K562 (cell line): ENCODE data around the gene ZNF366. TPM values are rescaled to one million over a fixed set of nuclear protein-coding genes. Genes with fewer than 3 reads are reported as not detected.

ENCODE experiments used
- ATF6 ChIP-seq: sonication (generic); formaldehyde crosslinking; IDR thresholded peaks from 2 replicates; pipeline ENCODE4 v1.4.0; 2020; ENCODE audit warnings: mild to moderate bottlenecking, missing genetic modification reagents
- CREBBP ChIP-seq: IDR thresholded peaks from one replicate; pipeline ENCODE4 v1.6.1; 2012; ENCODE audit warnings: low read depth, mild to moderate bottlenecking, control low read depth, inconsistent platforms, low read length
- CREM ChIP-seq: IDR thresholded peaks from 2 replicates; pipeline ENCODE4 v1.6.1; 2014; ENCODE audit warnings: antibody characterized with exemption, low read depth
- EP300 ChIP-seq: IDR thresholded peaks from 2 replicates; pipeline ENCODE4 v1.6.1; 2012; ENCODE audit warnings: low read length, improper control_type of control experiment
- MAFG ChIP-seq: fragments of 450-650 bp; conservative IDR thresholded peaks from 2 replicates; pipeline ENCODE4 v1.6.1; 2016; ENCODE audit warnings: missing genetic modification characterization, missing compliant biosample characterization
- MNT ChIP-seq, 2 experiments: fragments of 450-650 bp; conservative IDR thresholded peaks; 2 replicates each; pipeline ENCODE4 v1.6.1; 2017; ENCODE audit warnings: mild to moderate bottlenecking in 2 of 2, moderate library complexity in 2 of 2
- NFE2L1 ChIP-seq: fragments of 450-650 bp; IDR thresholded peaks from 2 replicates; pipeline ENCODE4 v1.6.1; 2016; ENCODE audit warnings: missing genetic modification characterization, low read depth, mild to moderate bottlenecking, missing compliant biosample characterization, moderate library complexity, borderline replicate concordance
- POLR2A ChIP-seq: fragments of 450-650 bp; conservative IDR thresholded peaks from 2 replicates; pipeline ENCODE4 v1.6.1; 2016
- RAD21 ChIP-seq, 2 experiments: fragments of 250-450 bp in 1 of 2; fragments of 450-650 bp in 1 of 2; sonication (Bioruptor Pico) in 1 of 2; formaldehyde crosslinking in 1 of 2; IDR thresholded peaks in 1 of 2; conservative IDR thresholded peaks in 1 of 2; 2 replicates each; pipeline versions ENCODE4 v1.4.0 to v1.8.0; 2020 to 2022; ENCODE audit warnings: mild to moderate bottlenecking in 2 of 2, moderate library complexity in 1 of 2
- RAD51 ChIP-seq: fragments of 450-650 bp; IDR thresholded peaks from 2 replicates; pipeline ENCODE4 v1.7.1; 2016; ENCODE audit warnings: low read depth, mild to moderate bottlenecking, borderline replicate concordance
- RUNX1 ChIP-seq: sonication (generic); IDR thresholded peaks from 2 replicates; pipeline ENCODE4 v1.6.1; 2016; ENCODE audit warnings: antibody characterized with exemption, low read depth
- SAP30 ChIP-seq: fragments of 200-600 bp; sonication (generic); IDR thresholded peaks from 2 replicates; pipeline ENCODE4 v1.6.1; 2012; ENCODE audit warnings: borderline replicate concordance, low read depth, mild to moderate bottlenecking, moderate library complexity, low read length, control low read depth, inconsistent platforms; ENCODE audit not compliant: insufficient read depth, poor library complexity, severe bottlenecking
- TRIM28 ChIP-seq: fragments of 450-650 bp; IDR thresholded peaks from 2 replicates; pipeline ENCODE4 v1.6.1; 2017
- ZNF316 ChIP-seq: fragments of 450-650 bp; IDR thresholded peaks from 2 replicates; pipeline ENCODE4 v1.6.1; 2016
- polyA plus RNA-seq, 8 experiments: library from polyadenylated mRNA; depleted of rRNA in 4 of 8; stranded (reverse) in 5 of 8; unstranded in 3 of 8; fragments of >200 nt; fragmentation: Nextera tagmentation in 2 of 8; fragmentation: Illumina TruSeq in 1 of 8; extraction: Ambion mirVana in 2 of 8; extraction: Trizol in 1 of 8; gene quantifications; 2 replicates each; pipeline versions ENCODE4 v1.2.1 to v1.2.3, GENCODE V29; 2011 to 2014; ENCODE audit warnings: inconsistent platforms in 1 of 8, missing spikeins in 1 of 8
- total RNA-seq, 7 experiments: library from RNA; depleted of rRNA in 6 of 7; stranded (reverse); fragments of >200 nt in 6 of 7; fragmentation: Illumina TruSeq in 2 of 7; extraction: Trizol in 2 of 7; gene quantifications; 2 replicates each; pipeline versions ENCODE4 v1.2.1 to v1.2.3, GENCODE V29; 2011 to 2021; ENCODE audit warnings: low replicate concordance in 1 of 7
- TF ChIP-seq, protein P1 (sequence below): fragments of 450-650 bp; formaldehyde crosslinking; IDR thresholded peaks from 2 replicates; pipeline ENCODE4 v1.4.0; 2020; ENCODE audit warnings: mild to moderate bottlenecking, moderate library complexity

ZNF366 gene
- total and polyA plus RNA-seq, 9 of the 15 experiments (the other 6 are each of a cell fraction or from before 2014, with no cell fraction given): not detected

DNA sequence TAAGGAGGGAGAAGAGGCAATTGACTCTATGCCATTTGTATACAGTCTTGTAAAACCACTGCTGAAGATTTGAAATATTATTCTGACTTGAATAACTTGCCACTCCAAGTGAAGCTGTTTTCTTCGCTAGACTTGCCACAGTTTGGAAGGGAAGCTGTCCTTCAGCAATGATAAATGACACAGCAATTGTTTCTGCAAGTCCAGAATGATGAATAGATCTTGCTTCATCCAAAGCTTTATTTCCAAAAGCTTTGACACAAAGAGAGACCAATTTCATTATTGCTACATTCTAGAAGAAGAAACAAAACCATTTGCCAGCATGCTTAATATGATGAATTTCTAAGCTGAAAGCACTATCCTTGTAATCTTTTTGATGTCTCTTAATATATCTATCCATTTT is 73.7 kb downstream of the ZNF366 start (continued):
- no peak for TF ChIP-seq MNT (conservative IDR thresholded peaks at IDR 0.05)
- no peak for TF ChIP-seq CREBBP
- no peak for TF ChIP-seq CREM
- TF ChIP-seq RAD21 (CRISPR knock-in tag; conservative IDR thresholded peaks at IDR 0.05 in 1 of 2, IDR thresholded peaks at IDR 0.05 in 1 of 2): 0 out of 4 replicates have a peak, but pooled peaks of 1 of the 2 experiments have one; percentile 9
- no peak for TF ChIP-seq RAD51
- 0 out of 2 replicates have a peak, but pooled peaks have one; percentile 6 for TF ChIP-seq EP300
- no peak for TF ChIP-seq SAP30
- no peak for TF ChIP-seq RUNX1
- no peak for TF ChIP-seq POLR2A
- 0 out of 2 replicates have a peak, but pooled peaks have one; percentile 16 for TF ChIP-seq ZNF316
- TF ChIP-seq ATF6 (CRISPR knock-in tag): no peak
- TF ChIP-seq, protein P1, sequence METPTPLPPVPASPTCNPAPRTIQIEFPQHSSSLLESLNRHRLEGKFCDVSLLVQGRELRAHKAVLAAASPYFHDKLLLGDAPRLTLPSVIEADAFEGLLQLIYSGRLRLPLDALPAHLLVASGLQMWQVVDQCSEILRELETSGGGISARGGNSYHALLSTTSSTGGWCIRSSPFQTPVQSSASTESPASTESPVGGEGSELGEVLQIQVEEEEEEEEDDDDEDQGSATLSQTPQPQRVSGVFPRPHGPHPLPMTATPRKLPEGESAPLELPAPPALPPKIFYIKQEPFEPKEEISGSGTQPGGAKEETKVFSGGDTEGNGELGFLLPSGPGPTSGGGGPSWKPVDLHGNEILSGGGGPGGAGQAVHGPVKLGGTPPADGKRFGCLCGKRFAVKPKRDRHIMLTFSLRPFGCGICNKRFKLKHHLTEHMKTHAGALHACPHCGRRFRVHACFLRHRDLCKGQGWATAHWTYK: no peak
- TF ChIP-seq TRIM28: no peak
- TF ChIP-seq NFE2L1 (tag): 0 out of 2 replicates have a peak, but pooled peaks have one; percentile 3
- peak; percentile 69 for TF ChIP-seq MAFG (tag)
